ENCODE data around the gene LRRC8D. TPM values are rescaled to one million over a fixed set of nuclear protein-coding genes. Genes with fewer than 3 reads are reported as not detected.
A peak's percentile ranks its signal among the peaks of the same experiment; 100 is the strongest.

LRRC8D gene
- total and polyA plus RNA-seq, 9 of the 15 experiments (the other 6 are each of a cell fraction or from before 2014, with no cell fraction given) = 3.4 to 53.9 (median 15.9) TPM

DNA sequence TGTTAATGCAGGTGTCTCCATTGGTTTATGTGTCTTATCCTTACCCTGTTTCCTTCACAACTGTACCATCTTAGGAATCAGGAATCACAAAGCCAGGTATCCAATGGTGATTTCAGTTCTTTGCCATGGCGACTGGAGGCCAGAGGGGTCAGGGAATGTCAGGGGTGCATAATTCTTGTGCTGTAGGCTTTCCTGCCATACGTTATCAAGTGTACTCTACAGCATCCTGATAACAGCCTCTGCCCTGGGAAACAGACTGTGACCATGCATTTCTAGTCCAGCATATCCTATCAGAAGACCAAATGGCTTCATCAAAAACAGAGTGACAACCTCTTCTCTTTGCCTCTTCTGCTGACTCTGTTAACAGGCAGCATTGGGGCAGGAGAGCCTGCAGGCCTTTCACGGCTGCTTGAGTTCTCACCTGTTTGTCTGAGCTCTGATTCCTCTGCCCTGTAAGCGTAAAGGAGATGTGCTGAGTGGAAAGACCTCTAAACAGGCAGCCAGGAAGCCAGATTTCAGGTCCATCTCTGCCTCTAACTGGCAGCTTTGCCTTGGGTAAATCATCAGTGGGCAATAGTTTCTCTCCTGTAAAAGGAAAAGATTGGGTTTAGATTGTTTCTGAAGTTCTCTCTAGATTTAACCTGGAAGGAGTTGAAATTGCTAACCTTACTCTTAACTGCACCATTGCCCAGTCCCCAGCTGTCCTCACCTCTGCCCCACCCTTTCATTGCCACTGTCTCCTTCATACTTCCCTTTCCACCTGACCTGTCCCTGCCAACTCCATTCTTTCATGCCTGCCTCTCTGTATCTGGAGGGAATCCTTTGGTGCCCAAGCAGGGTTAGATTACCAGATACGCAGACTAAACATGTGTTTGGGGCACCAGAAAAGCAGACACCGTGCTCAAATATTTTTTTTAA, 80.2 kb downstream of the LRRC8D start (continued):
- TF ChIP-seq DDX20 (tag; IDR thresholded peaks at IDR 0.05; ENCODE audit: low read depth) (no peak), ZEB2 (IDR thresholded peaks at IDR 0.05) (peak; percentile 74), ZNF165 (CRISPR knock-in tag; IDR thresholded peaks at IDR 0.05; ENCODE audit: borderline replicate concordance) (no peak), FUS (optimal IDR thresholded peaks at IDR 0.05; ENCODE audit: low read depth, low read length) (no peak), NCOR1 (IDR thresholded peaks at IDR 0.05) (peak; percentile 48; the same call in 1 of the 2 replicates), KDM5B (IDR thresholded peaks at IDR 0.05; ENCODE audit: insufficient replicate concordance, low read depth, low read length) (no peak), NONO (IDR thresholded peaks at IDR 0.05; ENCODE audit: low read depth in 2 of 2, low read length in 1 of 2) (no peak), CBFA2T2 (conservative IDR thresholded peaks at IDR 0.05) (no peak; the same call in 1 of the 2 replicates), FOXJ2 (tag; IDR thresholded peaks at IDR 0.05) (no peak; the same call in 1 of the 2 replicates), ZBTB1 (CRISPR knock-in tag; IDR thresholded peaks at IDR 0.05; ENCODE audit: borderline replicate concordance, low read depth) (no peak), ZNF668 (CRISPR knock-in tag; IDR thresholded peaks at IDR 0.05) (no peak)
- TF ChIP-seq, protein P1, sequence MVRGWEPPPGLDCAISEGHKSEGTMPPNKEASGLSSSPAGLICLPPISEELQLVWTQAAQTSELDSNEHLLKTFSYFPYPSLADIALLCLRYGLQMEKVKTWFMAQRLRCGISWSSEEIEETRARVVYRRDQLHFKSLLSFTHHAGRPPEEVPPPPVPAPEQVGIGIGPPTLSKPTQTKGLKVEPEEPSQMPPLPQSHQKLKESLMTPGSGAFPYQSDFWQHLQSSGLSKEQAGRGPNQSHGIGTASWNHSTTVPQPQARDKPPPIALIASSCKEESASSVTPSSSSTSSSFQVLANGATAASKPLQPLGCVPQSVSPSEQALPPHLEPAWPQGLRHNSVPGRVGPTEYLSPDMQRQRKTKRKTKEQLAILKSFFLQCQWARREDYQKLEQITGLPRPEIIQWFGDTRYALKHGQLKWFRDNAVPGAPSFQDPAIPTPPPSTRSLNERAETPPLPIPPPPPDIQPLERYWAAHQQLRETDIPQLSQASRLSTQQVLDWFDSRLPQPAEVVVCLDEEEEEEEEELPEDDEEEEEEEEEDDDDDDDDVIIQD (CRISPR knock-in tag; IDR thresholded peaks at IDR 0.05) = no peak
- TF ChIP-seq, protein P2, sequence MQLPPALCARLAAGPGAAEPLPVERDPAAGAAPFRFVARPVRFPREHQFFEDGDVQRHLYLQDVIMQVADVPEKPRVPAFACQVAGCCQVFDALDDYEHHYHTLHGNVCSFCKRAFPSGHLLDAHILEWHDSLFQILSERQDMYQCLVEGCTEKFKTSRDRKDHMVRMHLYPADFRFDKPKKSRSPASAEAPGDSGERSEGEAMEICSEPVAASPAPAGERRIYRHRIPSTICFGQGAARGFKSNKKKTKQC (CRISPR knock-in tag; IDR thresholded peaks at IDR 0.05) = no peak
- TF ChIP-seq, protein P3, sequence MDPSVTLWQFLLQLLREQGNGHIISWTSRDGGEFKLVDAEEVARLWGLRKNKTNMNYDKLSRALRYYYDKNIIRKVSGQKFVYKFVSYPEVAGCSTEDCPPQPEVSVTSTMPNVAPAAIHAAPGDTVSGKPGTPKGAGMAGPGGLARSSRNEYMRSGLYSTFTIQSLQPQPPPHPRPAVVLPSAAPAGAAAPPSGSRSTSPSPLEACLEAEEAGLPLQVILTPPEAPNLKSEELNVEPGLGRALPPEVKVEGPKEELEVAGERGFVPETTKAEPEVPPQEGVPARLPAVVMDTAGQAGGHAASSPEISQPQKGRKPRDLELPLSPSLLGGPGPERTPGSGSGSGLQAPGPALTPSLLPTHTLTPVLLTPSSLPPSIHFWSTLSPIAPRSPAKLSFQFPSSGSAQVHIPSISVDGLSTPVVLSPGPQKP (CRISPR knock-in tag; IDR thresholded peaks at IDR 0.05) = no peak
- TF ChIP-seq, protein P4, sequence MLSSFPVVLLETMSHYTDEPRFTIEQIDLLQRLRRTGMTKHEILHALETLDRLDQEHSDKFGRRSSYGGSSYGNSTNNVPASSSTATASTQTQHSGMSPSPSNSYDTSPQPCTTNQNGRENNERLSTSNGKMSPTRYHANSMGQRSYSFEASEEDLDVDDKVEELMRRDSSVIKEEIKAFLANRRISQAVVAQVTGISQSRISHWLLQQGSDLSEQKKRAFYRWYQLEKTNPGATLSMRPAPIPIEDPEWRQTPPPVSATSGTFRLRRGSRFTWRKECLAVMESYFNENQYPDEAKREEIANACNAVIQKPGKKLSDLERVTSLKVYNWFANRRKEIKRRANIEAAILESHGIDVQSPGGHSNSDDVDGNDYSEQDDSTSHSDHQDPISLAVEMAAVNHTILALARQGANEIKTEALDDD (IDR thresholded peaks at IDR 0.05) = peak; percentile 45; the same call in 1 of the 2 replicates
- TF ChIP-seq, protein P5, sequence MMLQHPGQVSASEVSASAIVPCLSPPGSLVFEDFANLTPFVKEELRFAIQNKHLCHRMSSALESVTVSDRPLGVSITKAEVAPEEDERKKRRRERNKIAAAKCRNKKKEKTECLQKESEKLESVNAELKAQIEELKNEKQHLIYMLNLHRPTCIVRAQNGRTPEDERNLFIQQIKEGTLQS (IDR thresholded peaks at IDR 0.05) = no peak
- TF ChIP-seq, protein P5 (CRISPR knock-in tag; conservative IDR thresholded peaks at IDR 0.05) = no peak
- TF ChIP-seq, protein P6, sequence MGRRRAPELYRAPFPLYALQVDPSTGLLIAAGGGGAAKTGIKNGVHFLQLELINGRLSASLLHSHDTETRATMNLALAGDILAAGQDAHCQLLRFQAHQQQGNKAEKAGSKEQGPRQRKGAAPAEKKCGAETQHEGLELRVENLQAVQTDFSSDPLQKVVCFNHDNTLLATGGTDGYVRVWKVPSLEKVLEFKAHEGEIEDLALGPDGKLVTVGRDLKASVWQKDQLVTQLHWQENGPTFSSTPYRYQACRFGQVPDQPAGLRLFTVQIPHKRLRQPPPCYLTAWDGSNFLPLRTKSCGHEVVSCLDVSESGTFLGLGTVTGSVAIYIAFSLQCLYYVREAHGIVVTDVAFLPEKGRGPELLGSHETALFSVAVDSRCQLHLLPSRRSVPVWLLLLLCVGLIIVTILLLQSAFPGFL (CRISPR knock-in tag; IDR thresholded peaks at IDR 0.05) = no peak
- TF ChIP-seq, protein P7, sequence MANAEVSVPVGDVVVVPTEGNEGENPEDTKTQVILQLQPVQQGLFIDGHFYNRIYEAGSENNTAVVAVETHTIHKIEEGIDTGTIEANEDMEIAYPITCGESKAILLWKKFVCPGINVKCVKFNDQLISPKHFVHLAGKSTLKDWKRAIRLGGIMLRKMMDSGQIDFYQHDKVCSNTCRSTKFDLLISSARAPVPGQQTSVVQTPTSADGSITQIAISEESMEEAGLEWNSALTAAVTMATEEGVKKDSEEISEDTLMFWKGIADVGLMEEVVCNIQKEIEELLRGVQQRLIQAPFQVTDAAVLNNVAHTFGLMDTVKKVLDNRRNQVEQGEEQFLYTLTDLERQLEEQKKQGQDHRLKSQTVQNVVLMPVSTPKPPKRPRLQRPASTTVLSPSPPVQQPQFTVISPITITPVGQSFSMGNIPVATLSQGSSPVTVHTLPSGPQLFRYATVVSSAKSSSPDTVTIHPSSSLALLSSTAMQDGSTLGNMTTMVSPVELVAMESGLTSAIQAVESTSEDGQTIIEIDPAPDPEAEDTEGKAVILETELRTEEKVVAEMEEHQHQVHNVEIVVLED (CRISPR knock-in tag; IDR thresholded peaks at IDR 0.05) = no peak
